CD4-positive, alpha-beta T cell treated with Interleukin-10 for 1 hour (primary cell): Measurements from ENCODE around the gene GIPC1.
A peak's percentile ranks its signal among the peaks of the same experiment; 100 is the strongest.

ENCODE experiments used
- DNase-seq: peaks from one replicate; pipeline ENCODE4 v3.0.0-alpha.2; 2020

GIPC1 gene

DNA sequence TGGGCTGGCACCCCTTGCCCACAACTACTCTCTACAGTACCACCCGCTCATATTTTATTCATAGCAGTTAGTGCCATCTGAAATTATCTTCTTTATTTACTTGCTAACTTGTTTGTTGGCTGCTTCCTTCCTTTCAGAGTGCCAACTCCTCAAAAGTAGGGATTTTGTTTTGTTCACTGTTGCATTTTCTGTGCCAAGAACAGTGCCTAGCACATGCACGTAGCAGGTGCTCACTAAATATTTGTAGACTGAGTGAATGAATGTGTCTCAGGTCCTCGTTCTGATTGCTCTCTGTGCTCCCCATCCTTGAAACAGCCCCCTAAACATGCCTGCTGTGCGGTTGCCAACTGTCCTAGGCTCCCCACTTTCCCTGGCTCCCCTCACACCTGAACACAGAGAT lies 1.5 kb downstream of the GIPC1 start:
- no peak for DNase-seq

- DNase-seq = no peak
Observed at GRCh38 chr19:14492756-14493337, 3.1 kb downstream of the GIPC1 start.

DNA sequence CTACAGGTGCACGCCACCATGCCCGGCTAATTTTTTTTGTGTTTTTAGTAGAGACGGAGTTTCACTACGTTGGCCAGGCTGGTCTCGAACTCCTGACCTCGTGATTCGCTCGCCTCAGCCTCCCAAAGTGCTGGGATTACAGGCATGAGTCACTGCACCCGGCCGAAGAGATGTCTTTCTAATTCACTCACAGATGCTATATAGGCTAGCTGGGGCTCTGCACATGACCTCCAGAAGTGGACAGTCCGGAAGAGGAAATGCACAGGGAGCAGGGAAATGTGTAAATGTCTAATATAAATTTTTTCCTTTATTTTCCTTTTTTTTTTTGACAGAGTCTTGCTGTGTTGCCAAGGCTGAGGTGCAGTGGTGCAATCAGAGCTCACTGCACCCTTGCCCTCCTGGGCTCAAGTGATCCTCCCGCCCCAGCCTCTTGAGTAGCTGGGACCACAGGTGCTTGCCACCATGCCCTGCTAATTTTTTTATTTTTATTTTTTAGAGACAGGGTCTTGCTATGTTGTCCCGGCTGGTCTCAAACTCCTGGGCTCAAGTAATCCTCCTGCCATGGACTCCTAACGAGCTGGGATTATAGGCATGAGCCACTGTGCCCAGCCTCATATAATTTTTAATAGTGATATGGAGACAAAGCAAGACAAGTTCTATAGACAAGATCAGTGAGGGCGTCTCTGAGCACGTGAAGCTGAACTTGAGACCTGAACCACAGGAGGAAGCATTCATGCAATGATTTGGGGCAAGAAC lies 8.4 kb downstream of the GIPC1 start:
- no peak for DNase-seq

- no peak for DNase-seq
Observed at GRCh38 chr19:14482172-14482941, 13.6 kb downstream of the GIPC1 start.

GRCh38 chr19:14480700-14481079 lies 15.2 kb downstream of the GIPC1 start:
- no peak for DNase-seq

- peak; percentile 76 for DNase-seq
Observed at GRCh38 chr19:14479975-14480699, 15.8 kb downstream of the GIPC1 start.

GRCh38 chr19:14479309-14479974 lies 16.5 kb downstream of the GIPC1 start:
- DNase-seq = no peak

DNA sequence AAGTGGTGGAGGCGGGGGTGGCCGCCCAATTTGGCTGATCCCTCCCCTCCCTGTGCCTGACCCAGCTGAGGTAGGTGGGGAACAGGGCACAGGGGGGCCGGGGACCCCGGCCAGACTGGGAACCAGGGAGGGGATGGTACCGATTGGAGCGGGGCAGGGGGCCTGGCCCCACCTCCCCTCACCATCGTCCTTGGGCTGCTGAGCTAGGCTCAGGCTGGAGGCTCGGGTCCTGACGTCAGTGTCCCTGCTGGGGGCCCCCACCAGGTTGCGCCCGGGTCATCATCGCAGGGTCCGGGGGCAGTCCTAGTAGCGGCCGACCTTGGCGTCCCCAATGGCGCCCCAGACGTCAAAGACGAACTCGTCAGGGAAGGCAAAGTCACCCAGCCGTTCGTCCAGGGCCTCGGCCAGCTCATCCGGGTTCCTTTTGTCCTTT lies 17.8 kb downstream of the GIPC1 start:
- DNase-seq = no peak

- no peak for DNase-seq
Observed at GRCh38 chr19:14477418-14478112, 18.4 kb downstream of the GIPC1 start.

GRCh38 chr19:14476673-14477401 lies 19.1 kb downstream of the GIPC1 start:
- peak; percentile 77 for DNase-seq

DNA sequence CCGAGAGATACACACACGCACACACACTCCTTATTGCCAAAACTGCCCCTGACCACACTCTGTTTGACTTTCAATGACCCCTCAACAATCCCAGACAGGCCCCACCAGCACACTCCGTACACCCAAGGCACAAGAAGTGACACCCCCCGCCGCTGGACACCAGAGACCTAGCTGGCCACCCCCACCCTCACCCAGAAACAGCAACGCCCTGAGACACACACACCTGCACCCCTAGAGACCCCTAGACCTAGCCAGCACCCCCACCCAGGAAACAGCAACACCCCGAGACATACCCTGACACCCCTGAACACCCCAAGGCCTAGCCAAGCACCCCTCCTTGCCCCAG lies 19.6 kb downstream of the GIPC1 start:
- no peak for DNase-seq

GRCh38 chr19:14475251-14476073 lies 20.5 kb downstream of the GIPC1 start, which contains the start of gene PTGER1:
PTGER1 (minus strand) TSS chr19:14475354; CDS start chr19:14474320, 1,034 bp downstream.
- peak; percentile 30 for DNase-seq

GRCh38 chr19:14474827-14475226 lies 21.1 kb downstream of the GIPC1 start:
- no peak for DNase-seq

DNA sequence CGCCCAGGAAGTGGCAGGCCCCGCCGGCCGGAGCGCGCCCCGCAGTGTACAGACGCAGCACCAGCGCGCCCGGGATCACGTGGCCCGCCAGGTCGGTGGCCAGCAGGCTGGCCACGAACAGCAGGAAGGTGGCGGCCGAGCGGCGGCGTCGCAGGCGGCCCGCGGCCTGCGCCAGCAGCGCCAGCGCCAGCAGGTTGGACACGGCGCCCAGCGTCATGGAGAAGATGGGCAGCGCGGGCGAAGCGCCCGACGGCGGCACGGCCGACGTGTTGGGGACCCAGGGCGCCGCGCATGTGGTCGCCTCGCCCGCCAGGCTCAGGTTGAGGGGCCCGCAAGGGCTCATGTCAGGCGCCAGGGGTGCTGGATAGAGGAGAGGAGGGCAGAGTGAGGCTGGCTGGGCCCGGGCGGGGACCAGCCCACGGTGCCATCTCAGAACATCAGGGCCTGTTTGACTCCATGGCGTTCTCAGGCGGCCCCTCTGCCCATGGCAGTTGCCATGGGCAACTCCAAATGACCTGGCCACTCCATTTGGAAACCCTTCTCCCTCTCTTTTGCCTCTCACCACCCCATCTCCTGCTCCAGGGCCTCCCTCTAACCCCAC lies 21.8 kb downstream of the GIPC1 start:
- no peak for DNase-seq

DNA sequence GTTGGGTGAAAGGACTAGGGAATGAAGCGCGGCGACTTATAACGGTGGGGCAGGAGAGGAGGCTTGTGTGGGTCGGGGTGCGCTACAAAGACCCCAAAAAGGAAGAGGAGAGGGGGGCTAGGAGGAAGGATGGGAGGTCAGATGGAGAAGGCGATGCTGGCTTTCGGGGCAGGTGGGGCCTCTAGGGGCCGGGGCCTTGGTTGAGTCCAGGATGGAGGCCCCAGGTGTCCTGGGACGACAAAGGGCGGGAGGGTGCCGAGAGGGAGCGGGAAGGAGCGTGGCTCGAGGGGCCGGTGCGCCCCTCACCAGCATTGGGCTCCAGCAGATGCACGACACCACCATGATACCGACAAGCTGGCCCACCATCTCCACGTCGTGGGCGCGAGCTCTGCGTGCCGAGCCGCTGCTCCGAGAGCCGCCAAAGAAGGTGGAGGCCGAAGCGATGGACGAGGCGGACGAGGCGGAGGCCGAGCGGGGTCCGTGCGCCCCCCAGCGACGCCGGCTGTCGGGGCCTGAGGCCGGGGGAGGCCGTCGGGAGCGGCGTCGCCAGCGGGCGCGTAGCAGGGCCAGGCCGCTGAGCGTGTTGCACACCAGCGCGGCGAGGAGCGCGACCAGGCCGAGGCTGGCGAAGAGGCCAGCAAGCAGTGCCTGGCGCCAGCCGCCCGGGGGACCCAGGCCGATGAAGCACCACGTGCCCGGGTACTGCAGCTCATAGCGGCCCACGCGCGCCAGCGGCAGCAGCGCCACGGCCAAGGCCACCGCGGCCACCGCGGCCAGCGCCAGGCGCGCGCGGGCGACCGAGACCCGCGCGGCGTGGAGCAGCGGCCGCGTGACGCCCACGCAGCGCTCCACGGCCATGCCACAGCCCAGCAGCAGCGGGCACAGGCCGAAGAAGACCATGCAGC lies 22.6 kb downstream of the GIPC1 start:
- no peak for DNase-seq

DNA sequence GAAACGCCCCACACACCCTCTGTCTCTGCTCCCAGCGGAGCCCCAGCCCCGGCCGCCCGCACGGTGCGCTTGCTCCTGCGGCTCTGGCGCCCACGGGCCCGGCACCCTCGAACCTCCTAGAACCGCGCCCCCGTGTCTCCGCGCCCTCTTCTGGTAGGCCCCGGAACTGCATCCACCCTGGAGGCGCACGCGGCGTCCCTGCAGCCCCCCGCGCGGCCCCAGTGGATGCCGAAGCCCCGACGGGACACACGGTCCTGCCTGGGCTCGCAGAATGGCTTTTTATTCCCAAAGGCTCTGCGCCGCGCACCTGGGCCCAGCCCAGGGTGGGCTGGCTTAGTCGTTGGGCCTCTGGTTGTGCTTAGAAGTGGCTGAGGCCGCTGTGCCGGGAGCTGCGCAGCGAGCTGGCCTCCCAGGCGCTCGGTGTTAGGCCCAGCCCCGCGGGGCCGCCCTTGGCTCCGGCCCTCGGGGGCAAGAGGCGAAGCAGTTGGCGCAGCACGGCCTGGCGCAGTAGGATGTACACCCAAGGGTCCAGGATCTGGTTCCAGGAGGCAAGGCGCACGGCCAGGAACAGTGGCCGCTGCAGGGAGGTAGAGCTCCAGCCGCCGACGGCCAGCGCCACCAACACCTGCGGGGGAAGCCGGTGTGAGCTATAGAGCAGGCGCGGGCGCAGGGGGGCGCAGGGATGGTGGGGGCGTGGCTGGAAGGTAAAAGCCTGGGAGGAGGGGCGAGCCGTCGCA lies 23.6 kb downstream of the GIPC1 start:
- peak; percentile 85 for DNase-seq

- no peak for DNase-seq
Observed at GRCh38 chr19:14471436-14472187, 24.3 kb downstream of the GIPC1 start.
